CD4-positive, alpha-beta T cell treated with Interleukin-15 for 4 hours (primary cell): Measurements from ENCODE around the gene HMG20B.
A peak's percentile ranks its signal among the peaks of the same experiment; 100 is the strongest.

Experiments used
- DNase-seq: peaks from one replicate; pipeline ENCODE4 v3.0.0-alpha.2; 2020; ENCODE audit warnings: low spot score

HMG20B gene

GRCh38 chr19:3537101-3537437 lies 35.7 kb upstream of the HMG20B start:
- DNase-seq = no peak

- DNase-seq = no peak
These were observed 35.1 kb upstream of the HMG20B start for GRCh38 chr19:3537438-3538240.

- no peak for DNase-seq
These were observed 34.4 kb upstream of the HMG20B start for GRCh38 chr19:3538258-3538929.

GRCh38 chr19:3538965-3539755 lies 33.6 kb upstream of the HMG20B start, which contains the start of gene TEKTIP1:
Gene TEKTIP1, plus strand, starts transcription at chr19:3539174. Its CDS starts 4 bp downstream, at chr19:3539178.
- no peak for DNase-seq

GRCh38 chr19:3539756-3540118 lies 33.0 kb upstream of the HMG20B start:
- DNase-seq = no peak

- DNase-seq = no peak
These were observed 29.3 kb upstream of the HMG20B start for GRCh38 chr19:3543150-3544057.

- DNase-seq = no peak
These were observed 28.7 kb upstream of the HMG20B start for GRCh38 chr19:3544058-3544376.

GRCh38 chr19:3544742-3545668 lies 27.7 kb upstream of the HMG20B start:
- peak; percentile 75 for DNase-seq

GRCh38 chr19:3545669-3546034 lies 27.1 kb upstream of the HMG20B start:
- no peak for DNase-seq

- no peak for DNase-seq
These were observed 26.6 kb upstream of the HMG20B start for GRCh38 chr19:3546119-3546518.

GRCh38 chr19:3547301-3547731 lies 25.4 kb upstream of the HMG20B start:
- peak; percentile 16 for DNase-seq

- DNase-seq = no peak
These were observed 24.9 kb upstream of the HMG20B start for GRCh38 chr19:3547767-3548282.

GRCh38 chr19:3548606-3549005 lies 24.1 kb upstream of the HMG20B start:
- DNase-seq = no peak

GRCh38 chr19:3549816-3550215 lies 22.9 kb upstream of the HMG20B start:
- no peak for DNase-seq

GRCh38 chr19:3550947-3551791 lies 21.6 kb upstream of the HMG20B start:
- no peak for DNase-seq

- no peak for DNase-seq
These were observed 21.0 kb upstream of the HMG20B start for GRCh38 chr19:3551792-3552095.

- peak; percentile 49 for DNase-seq
These were observed 18.3 kb upstream of the HMG20B start for GRCh38 chr19:3554254-3555083.

GRCh38 chr19:3555653-3556422 lies 16.9 kb upstream of the HMG20B start:
- no peak for DNase-seq
